GM21576 (cell line): ENCODE measurements around the gene STK36.
"Not testable (repeated sequence)": the region's sequence is repeated elsewhere in the genome, so short reads cannot be mapped to it uniquely, and the experiment has no call there.

ENCODE experiments used
- ATAC-seq: cut with Tn5 transposase; IDR thresholded peaks from one replicate; pipeline ENCODE4 v1.9.1; 2021; ENCODE audit warnings: mild to moderate bottlenecking, moderate library complexity; ENCODE audit not compliant: unreplicated experiment

The STK36 gene

GRCh38 chr2:218662827-218663226, 9.1 kb upstream of the STK36 start:
- ATAC-seq: no peak

GRCh38 chr2:218663901-218664300, 8.0 kb upstream of the STK36 start:
- ATAC-seq: no peak

- no peak for ATAC-seq
Measured at GRCh38 chr2:218664653-218665052, 7.2 kb upstream of the STK36 start.

- ATAC-seq: no peak
Measured at GRCh38 chr2:218671097-218671653, 711 bp upstream of the STK36 start.

GRCh38 chr2:218679119-218679518, 7.2 kb downstream of the STK36 start:
- ATAC-seq: no peak

GRCh38 chr2:218680061-218680460, 8.2 kb downstream of the STK36 start:
- ATAC-seq: no peak

- not testable (repeated sequence) for ATAC-seq
Measured at GRCh38 chr2:218687400-218688060, 15.6 kb downstream of the STK36 start.

GRCh38 chr2:218691234-218691633, 19.3 kb downstream of the STK36 start:
- no peak for ATAC-seq

- ATAC-seq: no peak
Measured at GRCh38 chr2:218694405-218695145, 22.7 kb downstream of the STK36 start.

GRCh38 chr2:218698885-218699284, 27.0 kb downstream of the STK36 start:
- ATAC-seq: no peak

- ATAC-seq: no peak
Measured at GRCh38 chr2:218701806-218702205, 29.9 kb downstream of the STK36 start.

GRCh38 chr2:218703341-218703740, 31.5 kb downstream of the STK36 start:
- no peak for ATAC-seq

GRCh38 chr2:218708086-218708485, 36.2 kb downstream of the STK36 start:
- no peak for ATAC-seq

- ATAC-seq: no peak
Measured at GRCh38 chr2:218709908-218710307, 38.0 kb downstream of the STK36 start.

- no peak for ATAC-seq
Measured at GRCh38 chr2:218710334-218710686, 38.4 kb downstream of the STK36 start.

GRCh38 chr2:218710687-218711549, 39.0 kb downstream of the STK36 start, which contains the start of gene TTLL4:
TTLL4 (plus strand) TSS chr2:218710835; CDS start chr2:218737677, 26,842 bp downstream.
- ATAC-seq: peak; percentile 87

GRCh38 chr2:218711550-218711929, 39.7 kb downstream of the STK36 start:
- ATAC-seq: no peak

GRCh38 chr2:218713922-218714321, 42.0 kb downstream of the STK36 start:
- ATAC-seq: no peak

GRCh38 chr2:218716070-218716469, 44.2 kb downstream of the STK36 start:
- ATAC-seq: no peak

GRCh38 chr2:218717262-218717661, 45.4 kb downstream of the STK36 start:
- ATAC-seq: no peak

- no peak for ATAC-seq
Measured at GRCh38 chr2:218718058-218718457, 46.2 kb downstream of the STK36 start.
